ENCODE data around the gene KCNIP4. TPM values are rescaled to one million over a fixed set of nuclear protein-coding genes. Genes with fewer than 3 reads are reported as not detected.

Gene KCNIP4
- total and polyA plus RNA-seq, 12 donors, result 0.15 TPM; not detected in 11

GRCh38 chr4:21862917-21863316 lies 85.7 kb downstream of the KCNIP4 start:
- Histone ChIP-seq H3K9me3 (no peaks in the 10 kb centered on the region), H3K4me3 (no peak overlapping the region), H3K27me3 (peaks cover 0 to 5% (median 0%) of the 10 kb centered on the region in 7 donors), H3K27ac (no peak overlapping the region), H3K4me1 (no peaks in the 10 kb centered on the region), H3K36me3 (no peaks in the 10 kb centered on the region)
- 92 to 93% methylated on average over 5 to 6 of the region's 6 CpGs for WGBS, 2 donors
- intact Hi-C loops (cut with DNase I), result no loop called here
- no peak for TF ChIP-seq CTCF (IDR thresholded peaks at IDR 0.05)
- DNase-seq (no peak), ATAC-seq (no peak)

- Histone ChIP-seq H3K4me1 (no peaks in the 10 kb centered on the region), H3K27ac (no peak overlapping the region), H3K4me3 (no peak overlapping the region), H3K36me3 (no peaks in the 10 kb centered on the region), H3K27me3 (peaks cover 0 to 5% (median 0%) of the 10 kb centered on the region in 7 donors), H3K9me3 (no peaks in the 10 kb centered on the region)
- DNase-seq (no peak), ATAC-seq (no peak)
- WGBS, 2 donors, result 80 to 81% methylated on average over 3 of the region's 3 CpGs
- intact Hi-C loops (cut with DNase I), result no loop called here
- TF ChIP-seq CTCF (IDR thresholded peaks at IDR 0.05), result no peak
Measured at GRCh38 chr4:21858971-21859370, 89.6 kb downstream of the KCNIP4 start.

- H3K27ac ChIP-seq, result no peak overlapping the region
- no peaks in the 10 kb centered on the region for H3K9me3 ChIP-seq
- H3K27me3 ChIP-seq, result peaks cover 0 to 5% (median 0%) of the 10 kb centered on the region in 7 donors
- no peak for TF ChIP-seq CTCF (IDR thresholded peaks at IDR 0.05)
- no peak for DNase-seq
- H3K4me3 ChIP-seq, result no peak overlapping the region
- no peak for ATAC-seq
- 63 to 76% methylated on average over 2 of the region's 2 CpGs for WGBS, 2 donors
- H3K36me3 ChIP-seq, result no peaks in the 10 kb centered on the region
- H3K4me1 ChIP-seq, result no peaks in the 10 kb centered on the region
- intact Hi-C loops (cut with DNase I), result no loop called here
Measured at GRCh38 chr4:21856754-21857153, 91.8 kb downstream of the KCNIP4 start.

- intact Hi-C loops (cut with DNase I), result no loop called here
- Histone ChIP-seq H3K36me3 (no peaks in the 10 kb centered on the region), H3K4me3 (no peak overlapping the region), H3K9me3 (no peaks in the 10 kb centered on the region), H3K27me3 (peaks cover 0 to 5% (median 0%) of the 10 kb centered on the region in 7 donors), H3K27ac (no peak overlapping the region), H3K4me1 (no peaks in the 10 kb centered on the region)
- 62 to 71% methylated on average over 6 of the region's 6 CpGs for WGBS, 2 donors
- DNase-seq (no peak), ATAC-seq (no peak)
- no peak for TF ChIP-seq CTCF (IDR thresholded peaks at IDR 0.05)
Measured at GRCh38 chr4:21856301-21856700, 92.3 kb downstream of the KCNIP4 start.

Measured in heart right ventricle (tissue), 16 donors.